Measurements from ENCODE around the gene PAM. TPM values are rescaled to one million over a fixed set of nuclear protein-coding genes. Genes with fewer than 3 reads are reported as not detected.

Gene PAM
- total and polyA plus RNA-seq, 2 donors from 2014 or later, result 158 to 293 TPM

- H3K27me3 ChIP-seq (ENCODE audit: control insufficient read depth, insufficient read depth, low read length), result no peaks in the 10 kb centered on the region
- H3K9ac ChIP-seq (ENCODE audit: low read length in 3 of 3), result no peak overlapping the region
- intact Hi-C loops (cut with DNase I), result no loop called here
- peaks cover 0 to 5% (median 0%) of the 10 kb centered on the region in 3 donors for H3K4me1 ChIP-seq (ENCODE audit: control insufficient read depth in 2 of 3, insufficient read depth in 2 of 3, low read depth in 1 of 3, low read length in 3 of 3)
- H3K9me3 ChIP-seq (ENCODE audit: control insufficient read depth in 2 of 3, insufficient read depth in 1 of 3, low read length in 3 of 3), result no peaks in the 10 kb centered on the region
- no peak overlapping the region for H3K4me3 ChIP-seq (ENCODE audit: low read length in 3 of 3)
- no peak for TF ChIP-seq CTCF (IDR thresholded peaks at IDR 0.05; ENCODE audit: borderline replicate concordance, extremely low read depth, insufficient read depth)
- DNase-seq (no peak), FAIRE-seq (no peak)
- H3K36me3 ChIP-seq (ENCODE audit: control insufficient read depth in 2 of 3, insufficient read depth in 3 of 3, low read length in 3 of 3), result no peaks in the 10 kb centered on the region
- no peak overlapping the region for H3K27ac ChIP-seq (ENCODE audit: low read depth in 2 of 2, low read length in 2 of 2)
These were observed 10.2 kb downstream of the PAM start for GRCh38 chr5:102765350-102765749.

- no peak overlapping the region for H3K9ac ChIP-seq (ENCODE audit: low read length in 3 of 3)
- no peak overlapping the region for H3K4me3 ChIP-seq (ENCODE audit: low read length in 3 of 3)
- DNase-seq, result no peak
- FAIRE-seq, result peak; percentile 39
- no peaks in the 10 kb centered on the region for H3K36me3 ChIP-seq (ENCODE audit: control insufficient read depth in 2 of 3, insufficient read depth in 3 of 3, low read length in 3 of 3)
- no peak for TF ChIP-seq CTCF (IDR thresholded peaks at IDR 0.05; ENCODE audit: borderline replicate concordance, extremely low read depth, insufficient read depth)
- no peak overlapping the region for H3K27ac ChIP-seq (ENCODE audit: low read depth in 2 of 2, low read length in 2 of 2)
- intact Hi-C loops (cut with DNase I), result no loop called here
- H3K4me1 ChIP-seq (ENCODE audit: control insufficient read depth in 2 of 3, insufficient read depth in 2 of 3, low read depth in 1 of 3, low read length in 3 of 3), result peaks cover 0 to 5% (median 0%) of the 10 kb centered on the region in 3 donors
- H3K9me3 ChIP-seq (ENCODE audit: control insufficient read depth in 2 of 3, insufficient read depth in 1 of 3, low read length in 3 of 3), result no peaks in the 10 kb centered on the region
- H3K27me3 ChIP-seq (ENCODE audit: control insufficient read depth, insufficient read depth, low read length), result no peaks in the 10 kb centered on the region
These were observed 11.4 kb downstream of the PAM start for GRCh38 chr5:102766295-102767090.

GRCh38 chr5:102767862-102768261 lies 12.8 kb downstream of the PAM start:
- no peak overlapping the region for H3K9ac ChIP-seq (ENCODE audit: low read length in 3 of 3)
- H3K36me3 ChIP-seq (ENCODE audit: control insufficient read depth in 2 of 3, insufficient read depth in 3 of 3, low read length in 3 of 3), result no peaks in the 10 kb centered on the region
- no peak overlapping the region for H3K27ac ChIP-seq (ENCODE audit: low read depth in 2 of 2, low read length in 2 of 2)
- no peak overlapping the region for H3K4me3 ChIP-seq (ENCODE audit: low read length in 3 of 3)
- H3K9me3 ChIP-seq (ENCODE audit: control insufficient read depth in 2 of 3, insufficient read depth in 1 of 3, low read length in 3 of 3), result no peaks in the 10 kb centered on the region
- no peaks in the 10 kb centered on the region for H3K27me3 ChIP-seq (ENCODE audit: control insufficient read depth, insufficient read depth, low read length)
- peaks cover 0 to 3% (median 3%) of the 10 kb centered on the region in 3 donors for H3K4me1 ChIP-seq (ENCODE audit: control insufficient read depth in 2 of 3, insufficient read depth in 2 of 3, low read depth in 1 of 3, low read length in 3 of 3)
- no peak for FAIRE-seq
- intact Hi-C loops (cut with DNase I), result no loop called here
- DNase-seq, result no peak
- TF ChIP-seq CTCF (IDR thresholded peaks at IDR 0.05; ENCODE audit: borderline replicate concordance, extremely low read depth, insufficient read depth), result no peak

All from kidney (tissue), 14 donors.